ENCODE results near the gene STK39. TPM values are rescaled to one million over a fixed set of nuclear protein-coding genes. Genes with fewer than 3 reads are reported as not detected.

The STK39 gene
- total RNA-seq, 2 experiments from 2014 or later, result 26.5 to 27.7 TPM

- ChIA-PET CTCF (no interaction called here), POLR2A (no interaction called here)
Measured at GRCh38 chr2:168190590-168191336, 56.6 kb downstream of the STK39 start.

GRCh38 chr2:168189835-168190569 is 57.4 kb downstream of the STK39 start:
- CTCF ChIA-PET, result interaction anchor here (0.6 kb wide), 1 partner anchor 1364 kb away, joined by 3 read pairs; no protein-coding TSS in a partner anchor
- POLR2A ChIA-PET, result no interaction called here

GRCh38 chr2:168188002-168188401 is 59.4 kb downstream of the STK39 start:
- ChIA-PET CTCF (no interaction called here), POLR2A (no interaction called here)

- ChIA-PET POLR2A (interaction anchor here (0.6 kb wide), 1 partner anchor 37 kb away, joined by 3 read pairs; no protein-coding TSS in a partner anchor), CTCF (no interaction called here)
Measured at GRCh38 chr2:168186452-168186851, 60.9 kb downstream of the STK39 start.

- ChIA-PET POLR2A (interaction anchor here (0.6 kb wide), 1 partner anchor 38 kb away, joined by 3 read pairs; no protein-coding TSS in a partner anchor), CTCF (no interaction called here)
Measured at GRCh38 chr2:168185583-168186274, 61.7 kb downstream of the STK39 start.

GRCh38 chr2:168184681-168185513 is 62.5 kb downstream of the STK39 start:
- ChIA-PET POLR2A (no interaction called here), CTCF (no interaction called here)

GRCh38 chr2:168183308-168183997 is 63.9 kb downstream of the STK39 start:
- ChIA-PET POLR2A (no interaction called here), CTCF (no interaction called here)

- ChIA-PET CTCF (no interaction called here), POLR2A (no interaction called here)
Measured at GRCh38 chr2:168182550-168183249, 64.7 kb downstream of the STK39 start.

- ChIA-PET POLR2A (no interaction called here), CTCF (interaction anchor here (1.2 kb wide), 1 partner anchor 30 kb away, joined by 3 read pairs; no protein-coding TSS in a partner anchor)
Measured at GRCh38 chr2:168181825-168182224, 65.6 kb downstream of the STK39 start.

- CTCF ChIA-PET, result interaction anchor here (1.2 kb wide), 1 partner anchor 31 kb away, joined by 3 read pairs; no protein-coding TSS in a partner anchor
- POLR2A ChIA-PET, result no interaction called here
Measured at GRCh38 chr2:168180914-168181313, 66.5 kb downstream of the STK39 start.

GRCh38 chr2:168180483-168180882 is 66.9 kb downstream of the STK39 start:
- CTCF ChIA-PET, result no interaction called here
- POLR2A ChIA-PET, result no interaction called here

GRCh38 chr2:168179592-168179991 is 67.8 kb downstream of the STK39 start:
- CTCF ChIA-PET, result no interaction called here
- POLR2A ChIA-PET, result no interaction called here

- ChIA-PET CTCF (interaction anchor here (1.0 to 1.1 kb wide), 3 partner anchors 13 to 68 kb away, joined by 3 read pairs; partner anchors contain the start of gene STK39), POLR2A (no interaction called here)
Measured at GRCh38 chr2:168178520-168179324, 68.7 kb downstream of the STK39 start.

GRCh38 chr2:168176402-168176801 is 71.0 kb downstream of the STK39 start:
- POLR2A ChIA-PET, result no interaction called here
- CTCF ChIA-PET, result interaction anchor here (1.7 kb wide), 1 partner anchor 20 kb away, joined by 4 read pairs; no protein-coding TSS in a partner anchor

- CTCF ChIA-PET, result interaction anchor here (1.7 kb wide), 1 partner anchor 19 kb away, joined by 4 read pairs; no protein-coding TSS in a partner anchor
- POLR2A ChIA-PET, result no interaction called here
Measured at GRCh38 chr2:168175469-168175868, 71.9 kb downstream of the STK39 start.

- ChIA-PET CTCF (interaction anchor here (0.7 to 1.7 kb wide), 3 partner anchors 18 to 359 kb away, joined by 3 to 4 read pairs (median 4); no protein-coding TSS in a partner anchor), POLR2A (no interaction called here)
Measured at GRCh38 chr2:168174756-168175155, 72.6 kb downstream of the STK39 start.

GRCh38 chr2:168172071-168172470 is 75.3 kb downstream of the STK39 start:
- POLR2A ChIA-PET, result no interaction called here
- CTCF ChIA-PET, result no interaction called here
